GM18870 (cell line): ENCODE results near the gene P4HB.

Source experiments
- ATAC-seq: cut with Tn5 transposase; IDR thresholded peaks from one replicate; pipeline ENCODE4 v1.9.1; 2021; ENCODE audit warnings: moderate library complexity; ENCODE audit not compliant: unreplicated experiment

Gene P4HB

GRCh38 chr17:81794509-81794908 is 65.8 kb downstream of the P4HB start:
- no peak for ATAC-seq

GRCh38 chr17:81794074-81794476 is 66.3 kb downstream of the P4HB start:
- no peak for ATAC-seq
